ENCODE results near the gene CLN3. TPM values are rescaled to one million over a fixed set of nuclear protein-coding genes. Genes with fewer than 3 reads are reported as not detected.

Gene CLN3
- total RNA-seq, result 14.8 and 15.4 TPM in 2 replicates

DNA sequence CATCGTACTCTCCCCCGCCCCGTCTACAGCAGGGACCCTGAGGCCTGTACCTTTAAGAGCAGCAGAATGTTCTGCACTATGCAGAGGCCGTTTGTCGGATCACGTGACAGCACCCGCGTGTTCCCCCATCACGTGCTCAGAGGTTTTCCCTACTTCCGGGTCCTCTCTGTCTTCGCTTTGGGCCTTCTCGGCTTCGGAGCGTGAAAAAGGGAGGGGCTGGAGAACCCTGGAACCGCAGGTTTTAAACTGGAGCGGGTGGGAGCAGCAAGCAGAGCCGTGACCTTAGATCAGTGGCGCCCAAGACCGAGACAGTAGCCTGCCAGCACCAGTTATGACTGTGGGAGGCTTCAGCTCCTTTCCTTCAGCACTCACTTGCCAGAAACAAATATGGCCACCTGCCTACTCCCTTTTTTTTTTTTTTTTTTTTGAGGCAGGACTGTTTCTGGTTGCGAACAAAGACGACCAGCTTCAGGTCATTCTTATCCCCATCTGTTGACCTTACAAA is at the start of gene CLN3:
TSS of gene CLN3 (minus strand) at position 105 of the 505 bp plus-strand sequence. CDS start 315 bp downstream, outside the sequence.

DNA sequence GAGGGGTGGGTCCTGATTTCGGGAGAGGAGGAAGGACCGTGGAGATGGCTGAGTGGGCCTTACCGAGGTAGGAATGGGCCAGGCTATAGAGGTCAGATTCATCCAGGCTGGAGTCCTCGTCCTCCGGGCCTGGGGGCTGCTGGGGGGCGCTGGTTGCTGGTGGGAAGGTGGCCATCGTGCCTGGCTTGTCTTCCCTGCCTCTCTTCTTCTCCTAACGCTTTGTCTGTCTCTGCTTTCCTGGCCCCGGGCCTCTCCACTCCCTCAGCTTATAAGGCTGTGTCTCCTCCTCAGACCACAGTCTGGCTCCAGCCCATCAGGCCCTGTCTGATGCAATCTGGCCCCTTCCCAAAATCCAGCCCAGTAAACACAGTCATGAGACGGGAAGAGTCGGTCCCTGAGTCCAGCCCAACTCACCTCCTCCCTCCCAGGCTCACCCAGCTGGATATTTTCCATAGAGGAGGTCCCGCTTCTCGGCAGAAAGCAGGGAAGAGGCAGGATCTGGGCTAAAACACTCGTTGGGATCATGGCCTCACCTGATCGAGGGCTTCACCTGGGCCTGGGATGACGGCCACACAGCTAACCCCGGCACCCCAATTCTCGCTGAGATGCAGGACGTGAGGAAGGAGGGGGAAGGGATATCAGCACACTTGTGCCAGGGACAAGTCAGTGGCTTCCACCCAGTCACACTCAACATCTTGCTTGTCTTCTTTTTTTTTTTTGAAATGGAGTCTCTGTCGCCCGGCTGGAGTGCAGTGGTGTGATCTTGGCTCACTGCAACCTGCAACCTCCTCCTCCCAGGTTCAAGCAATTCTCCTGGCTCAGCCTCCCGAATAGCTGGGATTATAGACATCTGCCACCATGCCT is 47.1 kb upstream of the CLN3 start, which contains the start of gene NUPR1:
TSS of gene NUPR1 (minus strand) at position 242 of the 864 bp plus-strand sequence. CDS start at position 175, 67 bp downstream.

GRCh38 chr16:28494121-28494851 is 2.4 kb upstream of the CLN3 start, which contains the start of gene APOBR:
TSS of gene APOBR (plus strand) at chr16:28494643. CDS start at chr16:28494682, 39 bp downstream.

Other genes with a start within 250 kb of the CLN3 start
- gene SBK1, start 199.5 kb downstream of the CLN3 start, total RNA-seq, result not detected in 2 replicates
- gene NPIPB6, start 128.6 kb downstream of the CLN3 start, total RNA-seq, result 1.2 and 1.3 TPM in 2 replicates
- 72.8 and 213 TPM in 2 replicates for gene EIF3CL, start 88.2 kb downstream of the CLN3 start, total RNA-seq
- gene NPIPB7, start 19.7 kb downstream of the CLN3 start, total RNA-seq, result not detected in 2 replicates
- not detected in 2 replicates for gene APOBR, start 2.6 kb upstream of the CLN3 start, total RNA-seq
- not detected in 2 replicates for gene IL27, start 14.8 kb upstream of the CLN3 start, total RNA-seq
- gene NUPR1, start 46.9 kb upstream of the CLN3 start, total RNA-seq, result 22.1 and 37.0 TPM in 2 replicates
- 6.1 and 6.2 TPM in 2 replicates for gene SGF29, start 61.8 kb upstream of the CLN3 start, total RNA-seq
- not detected in 2 replicates for gene SULT1A2, start 105.0 kb upstream of the CLN3 start, total RNA-seq
- gene SULT1A1, start 118.0 kb upstream of the CLN3 start, total RNA-seq, result 2.5 and 7.5 TPM in 2 replicates
- gene NPIPB8, start 146.0 kb upstream of the CLN3 start, total RNA-seq, result 0.87 TPM in 1 of 2 replicates, not detected in the other
- 218 and 530 TPM in 2 replicates for gene EIF3C, start 219.4 kb upstream of the CLN3 start, total RNA-seq

All from aortic smooth muscle cell (primary cell).